ENCODE data around the gene AVPR2.

The AVPR2 gene

DNA sequence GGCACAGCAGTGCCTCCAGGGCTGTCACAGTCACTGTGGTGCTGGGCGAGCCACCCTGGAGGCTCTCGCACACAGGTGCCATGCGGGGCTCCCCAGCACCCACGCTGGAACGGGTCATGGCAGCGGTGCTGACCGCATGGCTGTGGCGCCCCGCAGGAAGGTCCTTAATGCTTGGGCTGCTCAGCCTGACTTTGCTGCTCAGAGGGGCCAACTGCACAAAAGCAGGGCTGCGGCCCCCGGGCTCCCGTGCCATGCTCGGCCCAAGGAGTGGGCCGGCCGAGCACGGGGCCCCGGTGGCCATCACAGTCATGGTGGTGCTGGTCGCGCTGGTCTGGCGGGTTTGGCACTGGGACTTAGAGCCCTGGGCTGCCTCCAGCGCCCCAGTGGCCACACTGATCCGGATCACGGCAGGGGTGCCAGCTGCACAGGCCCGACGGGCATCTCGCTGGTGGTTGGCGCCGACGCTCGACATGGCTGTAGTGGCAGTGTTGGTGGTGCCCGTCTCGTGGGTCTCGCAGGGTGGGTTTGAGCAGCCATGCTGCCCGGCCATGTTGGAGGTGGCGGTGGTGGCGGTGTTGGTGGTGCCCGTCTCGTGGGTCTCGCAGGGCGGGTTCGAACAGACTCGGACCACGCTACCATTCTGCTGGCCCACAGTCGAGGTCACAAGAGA is 50.2 kb downstream of the AVPR2 start:
- no peak for DNase-seq

DNA sequence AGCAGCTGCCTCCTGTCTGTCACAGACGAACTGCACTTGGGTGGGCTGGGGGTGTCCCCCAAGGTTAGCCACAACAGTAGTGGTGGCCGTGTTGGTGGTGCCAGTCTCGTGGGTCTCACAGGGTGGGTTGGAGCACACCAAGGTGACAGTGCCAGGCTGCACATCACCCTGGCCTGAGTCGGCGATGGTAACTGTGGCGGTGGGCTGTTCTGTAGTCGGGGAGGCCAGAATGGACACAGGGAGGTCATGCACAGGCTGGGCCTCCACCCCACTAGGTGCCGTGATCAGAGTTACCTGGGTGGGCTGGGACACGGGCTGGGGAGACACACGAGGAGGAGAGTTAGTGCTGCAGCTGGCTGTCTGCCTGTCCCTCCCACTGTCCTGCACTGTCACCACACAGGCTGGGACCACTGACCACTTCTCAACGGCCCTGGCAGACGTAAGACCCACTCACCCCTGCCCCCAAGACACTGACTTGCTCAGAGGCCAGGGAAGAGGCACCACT is 50.8 kb downstream of the AVPR2 start:
- no peak for DNase-seq

DNA sequence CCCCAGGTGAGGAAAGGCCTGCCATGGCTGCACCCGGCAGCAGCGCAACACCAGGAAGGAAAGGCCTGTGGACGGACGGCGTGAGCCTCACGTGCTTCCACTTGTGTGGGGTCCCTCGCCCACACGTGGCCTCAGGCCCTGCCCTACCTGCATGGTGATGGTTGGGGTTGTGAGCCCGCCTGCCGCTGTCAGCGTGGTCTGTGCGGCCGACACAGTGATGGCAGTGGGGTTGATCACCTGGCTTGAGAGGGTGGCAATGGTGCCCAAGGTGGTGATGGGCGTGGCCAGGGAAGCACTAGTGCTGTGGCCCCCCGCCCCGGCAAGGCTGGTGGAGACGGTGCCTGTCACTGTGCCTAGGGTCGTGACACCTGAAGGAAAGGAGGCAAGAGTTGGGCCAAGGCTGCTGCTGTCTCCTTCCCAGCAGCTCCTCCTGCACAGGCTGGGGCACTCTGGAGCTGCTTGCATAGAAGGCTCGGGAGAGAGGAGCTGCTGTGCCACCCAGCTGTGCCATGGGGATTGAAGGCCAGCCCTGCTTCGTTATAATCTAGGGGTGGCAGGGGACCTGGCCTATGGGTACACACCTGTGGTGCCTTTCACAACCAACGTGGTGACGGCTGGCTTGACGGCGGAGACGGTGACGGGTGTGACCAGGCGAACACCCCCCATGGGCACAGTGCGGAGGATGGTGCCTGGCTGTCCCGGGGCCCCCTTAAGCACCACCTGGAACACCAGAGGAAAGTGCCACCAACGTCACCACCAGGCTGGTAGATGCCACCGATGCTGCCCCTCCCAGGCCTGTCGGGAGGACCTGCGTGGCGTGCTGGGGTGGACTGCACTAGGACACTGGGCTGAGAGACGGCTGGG is 51.8 kb downstream of the AVPR2 start:
- DNase-seq: no peak

All from NCI-H1436 treated with DMSO at 0.1 percent for 48 hours (cell line).